ENCODE data around the gene CTDP1.
A peak's percentile ranks its signal among the peaks of the same experiment; 100 is the strongest.

Gene CTDP1

GRCh38 chr18:79786304-79786703, 106.7 kb downstream of the CTDP1 start:
- DNase-seq: no peak

- DNase-seq: no peak
Observed at GRCh38 chr18:79786786-79787526, 107.4 kb downstream of the CTDP1 start.

GRCh38 chr18:79787527-79787864, 107.9 kb downstream of the CTDP1 start:
- no peak for DNase-seq

GRCh38 chr18:79787865-79788733, 108.5 kb downstream of the CTDP1 start:
- DNase-seq: no peak

- no peak for DNase-seq
Observed at GRCh38 chr18:79788734-79789085, 109.1 kb downstream of the CTDP1 start.

GRCh38 chr18:79789091-79789891, 109.7 kb downstream of the CTDP1 start:
- DNase-seq: no peak

- no peak for DNase-seq
Observed at GRCh38 chr18:79789901-79790890, 110.6 kb downstream of the CTDP1 start.

- no peak for DNase-seq
Observed at GRCh38 chr18:79790996-79791972, 111.7 kb downstream of the CTDP1 start.

- DNase-seq: no peak
Observed at GRCh38 chr18:79792096-79792987, 112.7 kb downstream of the CTDP1 start.

- DNase-seq: no peak
Observed at GRCh38 chr18:79792988-79793355, 113.4 kb downstream of the CTDP1 start.

- DNase-seq: no peak
Observed at GRCh38 chr18:79794846-79795245, 115.2 kb downstream of the CTDP1 start.

- DNase-seq: no peak
Observed at GRCh38 chr18:79795446-79795845, 115.8 kb downstream of the CTDP1 start.

- no peak for DNase-seq
Observed at GRCh38 chr18:79796016-79796415, 116.4 kb downstream of the CTDP1 start.

- no peak for DNase-seq
Observed at GRCh38 chr18:79796531-79797405, 117.2 kb downstream of the CTDP1 start.

GRCh38 chr18:79797518-79798345, 118.1 kb downstream of the CTDP1 start, which contains the start of gene KCNG2:
TSS of gene KCNG2 (plus strand) at chr18:79797938. CDS start at chr18:79863668, 65,730 bp downstream.
- DNase-seq: peak; percentile 61

- no peak for DNase-seq
Observed at GRCh38 chr18:79798346-79798998, 118.9 kb downstream of the CTDP1 start.

GRCh38 chr18:79798999-79799370, 119.4 kb downstream of the CTDP1 start:
- DNase-seq: no peak
